Measurements from ENCODE around the gene FAM200B. TPM values are rescaled to one million over a fixed set of nuclear protein-coding genes. Genes with fewer than 3 reads are reported as not detected.
A peak's percentile ranks its signal among the peaks of the same experiment; 100 is the strongest.

Gene FAM200B
- total and polyA plus RNA-seq, 11 donors = 23.2 to 37.7 (median 32.2) TPM

DNA sequence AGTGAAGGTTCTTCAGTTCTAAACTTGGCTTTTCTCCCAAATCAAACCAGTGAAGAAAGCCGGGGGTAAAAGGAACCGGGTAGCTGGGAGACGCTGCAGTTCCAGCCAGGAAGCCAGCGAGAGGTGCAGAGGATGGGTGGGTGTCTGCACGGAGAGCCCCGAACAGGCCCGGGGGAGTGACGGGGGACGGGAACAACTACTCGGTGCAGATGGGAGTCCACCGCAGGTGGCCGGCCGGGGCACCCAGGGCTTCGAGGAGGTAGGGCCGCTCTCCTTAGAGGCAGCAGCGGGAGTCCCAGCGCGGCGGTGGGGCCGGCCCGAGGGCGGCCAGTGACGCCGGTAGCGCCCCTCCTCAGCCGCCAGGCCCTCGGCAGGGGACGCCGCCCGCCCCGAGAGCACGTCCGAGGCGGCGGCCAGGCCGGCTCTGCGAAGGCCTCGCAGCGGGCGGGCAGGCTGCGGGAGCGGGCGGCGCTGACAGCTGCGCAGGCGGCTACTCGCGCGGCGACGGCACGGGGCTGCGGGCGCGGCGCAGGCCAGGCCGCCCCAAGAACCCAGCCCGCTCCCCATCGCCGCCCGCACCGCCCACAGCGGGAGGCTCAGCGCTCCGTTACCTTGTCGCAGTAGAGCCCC is 26.9 kb upstream of the FAM200B start:
- Histone ChIP-seq H3K36me3 (no peaks in the 10 kb centered on the region), H3K27me3 (no peaks in the 10 kb centered on the region), H3K9me3 (no peaks in the 10 kb centered on the region), H3K4me3 (peak overlapping the region; percentile 66 to 91 (median 76)), H3K27ac (peak overlapping the region; percentile 96 to 100 (median 99)), H3K4me1 (peaks cover 6 to 77% (median 44%) of the 10 kb centered on the region in 12 donors)
- 0 to 2% (median 0%) methylated on average over 12 to 66 of the region's 66 CpGs for WGBS, 4 donors
- TF ChIP-seq, protein P1, sequence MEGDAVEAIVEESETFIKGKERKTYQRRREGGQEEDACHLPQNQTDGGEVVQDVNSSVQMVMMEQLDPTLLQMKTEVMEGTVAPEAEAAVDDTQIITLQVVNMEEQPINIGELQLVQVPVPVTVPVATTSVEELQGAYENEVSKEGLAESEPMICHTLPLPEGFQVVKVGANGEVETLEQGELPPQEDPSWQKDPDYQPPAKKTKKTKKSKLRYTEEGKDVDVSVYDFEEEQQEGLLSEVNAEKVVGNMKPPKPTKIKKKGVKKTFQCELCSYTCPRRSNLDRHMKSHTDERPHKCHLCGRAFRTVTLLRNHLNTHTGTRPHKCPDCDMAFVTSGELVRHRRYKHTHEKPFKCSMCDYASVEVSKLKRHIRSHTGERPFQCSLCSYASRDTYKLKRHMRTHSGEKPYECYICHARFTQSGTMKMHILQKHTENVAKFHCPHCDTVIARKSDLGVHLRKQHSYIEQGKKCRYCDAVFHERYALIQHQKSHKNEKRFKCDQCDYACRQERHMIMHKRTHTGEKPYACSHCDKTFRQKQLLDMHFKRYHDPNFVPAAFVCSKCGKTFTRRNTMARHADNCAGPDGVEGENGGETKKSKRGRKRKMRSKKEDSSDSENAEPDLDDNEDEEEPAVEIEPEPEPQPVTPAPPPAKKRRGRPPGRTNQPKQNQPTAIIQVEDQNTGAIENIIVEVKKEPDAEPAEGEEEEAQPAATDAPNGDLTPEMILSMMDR (IDR thresholded peaks at IDR 0.05) = no peak
- TF ChIP-seq POLR2A (IDR thresholded peaks at IDR 0.05) = no peak
- peak; percentile 55 to 78 (median 58) for DNase-seq
- peak; percentile 20 to 71 (median 62) for ATAC-seq
- intact Hi-C loops (cut with DNase I) = loop anchor here in 6 of 10 donors (2.0 to 10.0 kb wide), 5 partner anchors 28 to 650 kb away; partner anchors contain the start of gene CPEB2 (in 1 of the 6)

DNA sequence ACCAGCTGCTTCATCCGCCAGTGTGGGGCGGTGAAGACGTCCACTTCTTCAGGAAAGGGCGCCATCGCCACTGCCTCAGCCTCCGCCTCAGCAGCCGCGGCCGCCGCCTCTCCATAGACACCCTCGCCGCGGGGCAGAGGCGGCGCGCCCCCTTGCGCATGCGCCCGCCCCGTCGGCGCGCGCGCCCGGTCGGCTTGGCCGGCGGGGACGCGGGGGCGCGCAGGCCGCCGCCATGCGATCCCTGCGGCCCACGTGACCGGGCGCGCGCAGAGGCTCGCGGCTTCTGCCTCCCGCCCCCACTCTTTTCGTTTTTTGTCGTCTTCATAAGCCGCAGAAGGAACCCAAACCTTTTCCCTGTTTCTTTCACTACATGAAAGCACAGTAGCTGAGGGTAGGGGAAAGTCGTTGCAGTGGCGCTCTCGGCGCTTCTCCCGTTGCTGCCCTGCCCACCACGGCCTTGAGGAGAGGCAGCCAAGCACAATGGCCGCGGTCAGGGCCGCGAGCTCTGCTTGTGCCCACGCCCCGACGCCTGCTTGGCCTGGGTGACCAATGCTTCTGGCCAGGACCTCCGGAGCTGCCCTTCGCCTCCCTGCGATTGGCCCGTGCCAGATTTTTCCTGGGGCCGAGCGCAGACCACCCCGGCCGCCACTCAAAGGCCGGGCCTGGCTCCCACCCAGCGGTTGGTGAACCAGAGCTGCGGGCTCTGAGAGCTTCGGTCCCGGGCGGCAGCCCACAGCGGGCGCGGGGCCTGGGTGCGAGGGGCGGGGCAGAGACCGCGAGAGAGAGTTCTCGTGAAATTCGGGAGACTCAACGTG is 26.2 kb upstream of the FAM200B start, which contains the start of gene FBXL5:
FBXL5 (minus strand) TSS at position 135 of the 815 bp plus-strand sequence; CDS start at position 65, 70 bp downstream.
- Histone ChIP-seq H3K36me3 (no peaks in the 10 kb centered on the region), H3K27me3 (no peaks in the 10 kb centered on the region), H3K27ac (peak within 1 kb of the TSS; percentile 96 to 100 (median 99)), H3K9me3 (no peaks in the 10 kb centered on the region), H3K4me1 (peaks cover 6 to 77% (median 38%) of the 10 kb centered on the region in 12 donors), H3K4me3 (peak within 1 kb of the TSS; percentile 66 to 91 (median 76))
- DNase-seq = peak; percentile 79 to 92 (median 84)
- TF ChIP-seq, protein P1 (IDR thresholded peaks at IDR 0.05) = no peak
- peak in 1 of 2 donors; percentile 59 for TF ChIP-seq POLR2A (IDR thresholded peaks at IDR 0.05)
- intact Hi-C loops (cut with DNase I) = loop anchor here in 3 of 10 donors (2.0 to 10.0 kb wide), 3 partner anchors 27 to 651 kb away; partner anchors contain the start of gene CPEB2 (in 1 of the 3)
- WGBS, 4 donors = 2 to 4% (median 3%) methylated on average over 59 to 85 of the region's 85 CpGs
- ATAC-seq = peak; percentile 65 to 92 (median 87)

DNA sequence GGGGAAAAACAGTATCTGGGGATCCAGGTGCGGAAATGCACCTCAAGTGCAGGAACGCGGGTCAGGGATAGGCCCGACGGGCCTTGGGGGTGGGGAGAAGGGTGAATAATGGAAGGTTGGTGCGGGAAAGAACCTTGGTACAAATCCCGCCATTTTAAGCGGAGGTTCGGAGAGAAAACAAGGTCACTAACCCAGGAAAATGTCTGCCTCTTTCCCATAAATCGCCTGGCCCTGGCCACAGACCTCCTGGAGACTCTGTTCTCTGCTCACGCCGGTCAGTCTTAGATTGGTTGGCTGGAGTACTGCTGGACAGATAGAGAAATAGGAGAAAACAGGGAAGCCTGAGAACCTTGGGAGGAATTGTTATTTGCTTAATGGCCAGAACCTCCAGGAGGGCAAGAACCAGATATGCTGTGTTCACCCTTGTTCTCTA is 25.6 kb upstream of the FAM200B start:
- peak in 1 of 5 donors; percentile 15 for DNase-seq
- Histone ChIP-seq H3K4me1 (peaks cover 6 to 77% (median 32%) of the 10 kb centered on the region in 12 donors), H3K36me3 (no peaks in the 10 kb centered on the region), H3K27ac (peak overlapping the region; percentile 96 to 100 (median 99)), H3K9me3 (no peaks in the 10 kb centered on the region), H3K4me3 (peak overlapping the region; percentile 66 to 91 (median 76)), H3K27me3 (no peaks in the 10 kb centered on the region)
- intact Hi-C loops (cut with DNase I) = loop anchor here in 2 of 10 donors (10.0 kb wide), 2 partner anchors 181 to 651 kb away; partner anchors contain the start of gene CPEB2 (in 1 of the 2)
- WGBS, 4 donors = 51 to 77% (median 63%) methylated on average over 12 of the region's 12 CpGs
- ATAC-seq = peak in 1 of 4 donors; percentile 8
- TF ChIP-seq, protein P1 (IDR thresholded peaks at IDR 0.05) = no peak
- no peak for TF ChIP-seq POLR2A (IDR thresholded peaks at IDR 0.05)
